Measurements from ENCODE around the gene DOCK7.

The DOCK7 gene

DNA sequence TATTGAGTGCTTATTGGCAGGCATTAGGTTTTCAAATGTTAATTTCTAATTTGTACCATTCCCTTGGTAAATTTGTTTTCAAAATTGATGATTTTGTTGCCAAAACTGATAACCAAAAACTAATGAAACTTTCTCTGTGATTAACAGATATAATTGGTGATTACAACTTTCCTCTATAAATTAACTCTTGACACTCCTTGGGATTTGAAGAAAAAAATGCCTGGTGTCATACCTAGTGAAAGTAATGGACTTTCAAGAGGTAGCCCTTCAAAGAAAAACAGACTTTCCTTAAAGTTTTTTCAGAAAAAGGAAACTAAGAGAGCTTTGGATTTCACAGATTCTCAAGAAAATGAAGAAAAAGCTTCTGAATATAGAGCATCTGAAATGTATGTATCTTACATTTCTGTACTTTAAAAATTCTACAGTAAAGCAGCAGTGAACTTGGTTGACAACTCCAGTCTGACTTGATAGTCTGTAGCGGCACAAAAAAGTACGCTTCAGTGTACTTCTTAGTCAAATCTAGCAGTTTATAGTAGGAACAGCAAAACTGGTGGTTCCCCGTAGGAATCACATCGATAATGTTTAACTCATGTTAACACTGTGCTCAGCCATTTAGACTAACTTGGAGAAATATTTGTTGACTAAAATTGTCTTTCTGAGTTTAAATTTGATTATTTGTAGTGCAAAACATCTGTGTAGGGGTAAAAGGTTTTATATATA, 248.4 kb downstream of the DOCK7 start:
- no peak for FAIRE-seq

GRCh38 chr1:62438163-62438562, 250.0 kb downstream of the DOCK7 start:
- no peak for FAIRE-seq

GRCh38 chr1:62437273-62437940, 250.8 kb downstream of the DOCK7 start:
- no peak for FAIRE-seq

- peak; percentile 43 for FAIRE-seq
These were observed 251.5 kb downstream of the DOCK7 start, which contains the start of gene USP1 for GRCh38 chr1:62436466-62437272. TSS of gene USP1 (plus strand) at chr1:62437049. CDS start at chr1:62439868, 2,819 bp downstream.

- no peak for FAIRE-seq
These were observed 252.1 kb downstream of the DOCK7 start for GRCh38 chr1:62436039-62436465.

DNA sequence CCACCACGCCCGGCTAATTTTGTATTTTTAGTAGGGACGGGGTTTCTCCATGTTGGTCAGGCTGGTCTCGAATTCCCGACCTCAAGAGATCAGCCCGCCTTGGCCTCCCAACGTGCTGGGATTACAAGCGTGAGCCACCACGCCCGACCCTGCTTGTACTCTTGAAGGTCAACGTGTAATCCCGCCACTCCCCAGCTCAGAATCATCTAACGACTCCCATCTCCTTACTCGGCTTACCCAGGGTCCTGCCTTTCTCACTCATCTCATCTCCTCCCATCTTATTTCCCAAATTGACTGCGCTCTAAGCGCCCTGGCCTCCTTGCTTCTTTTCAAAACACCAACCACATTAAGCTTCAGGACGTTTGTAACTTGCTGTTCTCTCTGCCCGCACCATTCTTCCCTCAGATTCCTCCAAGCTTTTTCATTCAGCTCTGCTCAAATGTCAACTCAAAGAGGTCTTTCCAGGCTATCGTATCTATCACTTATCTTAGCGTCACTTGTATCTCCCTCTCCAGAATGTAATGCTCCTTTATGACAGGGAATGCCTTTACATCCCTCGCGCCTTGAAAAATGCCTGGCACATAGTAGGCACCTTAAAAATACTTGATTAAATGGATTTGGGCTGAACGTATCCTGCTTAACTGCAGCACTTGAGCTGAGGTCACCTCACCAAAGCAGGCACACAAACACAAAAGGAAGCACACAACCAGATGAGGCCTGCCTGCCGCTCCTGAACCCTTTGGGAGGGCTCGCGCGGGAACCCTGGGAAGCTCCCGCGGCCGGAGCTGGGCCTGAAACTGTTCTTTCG, 252.8 kb downstream of the DOCK7 start:
- no peak for FAIRE-seq

GRCh38 chr1:62434618-62435001, 253.6 kb downstream of the DOCK7 start:
- FAIRE-seq, result no peak

- FAIRE-seq, result no peak
These were observed 254.1 kb downstream of the DOCK7 start for GRCh38 chr1:62433861-62434617.

- FAIRE-seq, result no peak
These were observed 258.6 kb downstream of the DOCK7 start for GRCh38 chr1:62429581-62429980.

DNA sequence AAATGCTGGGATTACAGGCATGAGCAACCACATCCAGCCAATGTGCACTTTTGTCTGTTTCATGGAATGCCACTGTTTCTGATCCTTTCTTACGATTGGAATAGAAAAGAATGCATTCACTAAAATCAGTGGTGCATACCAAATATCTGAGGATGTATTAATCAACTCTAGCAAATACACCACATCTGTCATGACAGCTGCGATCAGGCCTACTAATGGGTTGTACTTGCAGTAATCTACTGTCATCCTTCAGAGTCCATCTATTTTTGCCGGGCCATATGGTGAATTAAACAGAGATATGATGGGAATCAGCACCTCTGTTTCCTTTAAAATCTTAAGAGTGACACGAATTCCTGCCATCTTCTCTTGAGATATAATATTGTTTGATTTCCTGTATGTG, 259.8 kb downstream of the DOCK7 start:
- FAIRE-seq, result no peak

- FAIRE-seq, result no peak
These were observed 261.4 kb downstream of the DOCK7 start for GRCh38 chr1:62426794-62427193.

- FAIRE-seq, result no peak
These were observed 261.9 kb downstream of the DOCK7 start for GRCh38 chr1:62426237-62426636.

DNA sequence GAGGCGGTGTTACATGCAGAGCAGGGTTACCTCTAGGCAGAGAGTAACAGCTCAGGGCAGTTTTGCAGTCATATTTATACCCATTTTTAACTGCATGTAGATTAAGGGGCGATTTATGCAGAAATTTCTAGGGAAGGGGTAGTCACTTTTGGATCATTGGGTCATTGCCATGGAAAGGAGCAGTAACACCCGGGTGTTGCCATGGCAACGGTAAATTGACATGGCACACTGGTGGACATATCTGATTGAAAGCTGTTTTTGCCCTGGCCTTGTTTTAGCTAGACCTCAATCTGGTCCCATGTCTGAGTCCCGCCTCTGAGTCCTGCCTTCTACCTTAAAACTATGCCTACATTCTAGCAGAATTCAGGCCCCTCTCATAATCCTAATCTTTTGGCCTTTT, 263.1 kb downstream of the DOCK7 start:
- no peak for FAIRE-seq

- no peak for FAIRE-seq
These were observed 263.8 kb downstream of the DOCK7 start for GRCh38 chr1:62424411-62424810.

GRCh38 chr1:62423580-62424242, 264.5 kb downstream of the DOCK7 start:
- no peak for FAIRE-seq

GRCh38 chr1:62420214-62420613, 268.0 kb downstream of the DOCK7 start:
- FAIRE-seq, result no peak

DNA sequence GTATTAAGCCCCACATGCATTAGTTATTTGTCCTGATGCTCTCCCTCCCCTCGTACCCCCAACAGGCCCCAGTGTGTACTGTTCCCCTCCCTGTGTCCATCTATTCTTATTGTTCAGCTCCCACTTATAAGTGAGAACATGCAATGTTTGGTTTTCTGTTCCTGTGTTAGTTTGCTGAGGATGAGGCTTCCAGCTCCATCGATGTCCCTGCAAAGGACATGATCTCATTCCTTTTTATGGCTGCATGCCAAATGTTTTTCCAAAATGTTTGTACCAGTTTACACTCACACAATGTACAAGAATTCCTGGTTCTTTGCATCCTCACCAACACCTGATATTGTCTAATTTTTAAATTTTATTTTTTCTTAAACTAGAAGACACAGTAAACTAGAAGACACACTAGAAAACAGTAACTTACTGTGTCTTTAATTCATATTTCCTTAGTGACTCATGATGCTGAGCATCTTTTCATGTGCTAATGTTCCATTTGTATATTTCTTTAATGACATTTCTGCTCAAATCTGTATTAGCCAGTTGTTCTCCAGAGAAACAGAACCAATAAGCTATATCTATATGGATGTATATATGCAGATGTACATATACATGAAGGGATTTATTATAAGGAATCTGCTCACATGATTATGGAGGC, 270.7 kb downstream of the DOCK7 start:
- no peak for FAIRE-seq

DNA sequence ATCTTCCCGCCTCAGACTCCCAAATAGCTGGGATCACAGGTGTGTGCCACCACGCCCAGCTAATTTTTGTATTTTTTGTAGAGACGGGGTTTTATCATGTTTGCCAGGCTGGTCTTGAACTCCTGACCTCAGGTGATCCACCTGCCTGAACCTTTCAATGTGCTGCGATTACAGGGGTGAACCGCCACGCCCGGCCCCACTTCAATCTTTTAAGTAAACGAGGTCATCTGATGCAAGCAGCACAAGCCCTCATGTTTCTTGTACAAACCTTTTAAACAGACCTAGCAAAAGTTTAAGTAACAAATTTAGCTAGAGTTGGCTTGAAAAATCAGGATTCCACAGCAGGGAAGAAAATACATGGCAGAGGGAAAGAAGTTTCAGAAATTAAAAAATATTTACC, 272.5 kb downstream of the DOCK7 start:
- FAIRE-seq, result no peak

- FAIRE-seq, result no peak
These were observed 280.7 kb downstream of the DOCK7 start for GRCh38 chr1:62407398-62408009.

- no peak for FAIRE-seq
These were observed 281.6 kb downstream of the DOCK7 start for GRCh38 chr1:62406576-62406975.

All from colon (tissue), 2 donors.